K562 (cell line): ENCODE data around the gene ST6GALNAC1. TPM values are rescaled to one million over a fixed set of nuclear protein-coding genes. Genes with fewer than 3 reads are reported as not detected.

Source experiments
- BRF1 ChIP-seq: IDR thresholded peaks from 3 replicates; pipeline ENCODE4 v1.6.1; 2011; ENCODE audit warnings: borderline replicate concordance, mild to moderate bottlenecking; ENCODE audit not compliant: insufficient read length; ENCODE audit errors: extremely low read depth
- ESRRA ChIP-seq: fragments of 450-650 bp; IDR thresholded peaks from 2 replicates; pipeline ENCODE4 v1.6.1; 2014; ENCODE audit warnings: low read depth, mild to moderate bottlenecking, moderate library complexity, borderline replicate concordance
- FOS ChIP-seq: IDR thresholded peaks from 3 replicates; pipeline ENCODE4 v1.6.1; 2011; ENCODE audit not compliant: insufficient read length; ENCODE audit errors: extremely low read depth
- KLF10 ChIP-seq: fragments of 250-450 bp; sonication (Bioruptor Pico); IDR thresholded peaks from 2 replicates; pipeline ENCODE4 v1.6.1; 2021; ENCODE audit warnings: matching md5 sums
- L3MBTL2 ChIP-seq: fragments of 450-650 bp; IDR thresholded peaks from 2 replicates; pipeline ENCODE4 v1.6.1; 2016; ENCODE audit warnings: mild to moderate bottlenecking, moderate library complexity
- POLR2G ChIP-seq: fragments of 200-400 bp; formaldehyde crosslinking; IDR thresholded peaks from 2 replicates; pipeline ENCODE4 v1.6.1; 2017; ENCODE audit warnings: low read depth, mild to moderate bottlenecking, antibody characterized with exemption, low read length, moderate library complexity
- REST ChIP-seq, 2 experiments: fragments of 450-650 bp; formaldehyde crosslinking in 1 of 2; IDR thresholded peaks; 2 replicates each; pipeline versions ENCODE4 v1.4.0 to v1.6.1; 2014 to 2020; ENCODE audit warnings: mild to moderate bottlenecking in 2 of 2, borderline replicate concordance in 1 of 2, low read depth in 1 of 2
- RNF2 ChIP-seq: sonication (generic); IDR thresholded peaks from 2 replicates; pipeline ENCODE4 v1.6.1; 2016
- SNRNP70 ChIP-seq: fragments of 200-400 bp; formaldehyde crosslinking; optimal IDR thresholded peaks from 2 replicates; pipeline ENCODE3; 2017; ENCODE audit warnings: low read depth, low read length
- ZNF274 ChIP-seq: IDR thresholded peaks from 2 replicates; pipeline ENCODE4 v1.6.1; 2011; ENCODE audit warnings: low read depth, mild to moderate bottlenecking, low read length, moderate library complexity, borderline replicate concordance
- ZNF316 ChIP-seq: fragments of 450-650 bp; IDR thresholded peaks from 2 replicates; pipeline ENCODE4 v1.6.1; 2016
- ZNF384 ChIP-seq: IDR thresholded peaks from 2 replicates; pipeline ENCODE4 v1.6.1; 2012; ENCODE audit warnings: low read depth, low read length, improper control_type of control experiment
- polyA plus RNA-seq, 8 experiments: library from polyadenylated mRNA; depleted of rRNA in 4 of 8; stranded (reverse) in 5 of 8; unstranded in 3 of 8; fragments of >200 nt; fragmentation: Nextera tagmentation in 2 of 8; fragmentation: Illumina TruSeq in 1 of 8; extraction: Ambion mirVana in 2 of 8; extraction: Trizol in 1 of 8; gene quantifications; 2 replicates each; pipeline versions ENCODE4 v1.2.1 to v1.2.3, GENCODE V29; 2011 to 2014; ENCODE audit warnings: inconsistent platforms in 1 of 8, missing spikeins in 1 of 8
- total RNA-seq, 7 experiments: library from RNA; depleted of rRNA in 6 of 7; stranded (reverse); fragments of >200 nt in 6 of 7; fragmentation: Illumina TruSeq in 2 of 7; extraction: Trizol in 2 of 7; gene quantifications; 2 replicates each; pipeline versions ENCODE4 v1.2.1 to v1.2.3, GENCODE V29; 2011 to 2021; ENCODE audit warnings: low replicate concordance in 1 of 7
- TF ChIP-seq, protein P1 (sequence below): fragments of 450-650 bp; IDR thresholded peaks from 2 replicates; pipeline ENCODE4 v1.6.1; 2018; ENCODE audit not compliant: partially characterized antibody
- TF ChIP-seq, protein P2 (sequence below): fragments of 200-800 bp; sonication (Bioruptor generic); IDR thresholded peaks from 2 replicates; pipeline ENCODE4 v1.6.1; 2017; ENCODE audit warnings: missing genetic modification characterization, missing compliant biosample characterization

Gene ST6GALNAC1
- total and polyA plus RNA-seq, 9 of the 15 experiments (the other 6 are each of a cell fraction or from before 2014, with no cell fraction given), result 20.6 to 68.4 (median 50.5) TPM

GRCh38 chr17:76659928-76660655, 16.5 kb upstream of the ST6GALNAC1 start (continued):
- TF ChIP-seq, protein P1, sequence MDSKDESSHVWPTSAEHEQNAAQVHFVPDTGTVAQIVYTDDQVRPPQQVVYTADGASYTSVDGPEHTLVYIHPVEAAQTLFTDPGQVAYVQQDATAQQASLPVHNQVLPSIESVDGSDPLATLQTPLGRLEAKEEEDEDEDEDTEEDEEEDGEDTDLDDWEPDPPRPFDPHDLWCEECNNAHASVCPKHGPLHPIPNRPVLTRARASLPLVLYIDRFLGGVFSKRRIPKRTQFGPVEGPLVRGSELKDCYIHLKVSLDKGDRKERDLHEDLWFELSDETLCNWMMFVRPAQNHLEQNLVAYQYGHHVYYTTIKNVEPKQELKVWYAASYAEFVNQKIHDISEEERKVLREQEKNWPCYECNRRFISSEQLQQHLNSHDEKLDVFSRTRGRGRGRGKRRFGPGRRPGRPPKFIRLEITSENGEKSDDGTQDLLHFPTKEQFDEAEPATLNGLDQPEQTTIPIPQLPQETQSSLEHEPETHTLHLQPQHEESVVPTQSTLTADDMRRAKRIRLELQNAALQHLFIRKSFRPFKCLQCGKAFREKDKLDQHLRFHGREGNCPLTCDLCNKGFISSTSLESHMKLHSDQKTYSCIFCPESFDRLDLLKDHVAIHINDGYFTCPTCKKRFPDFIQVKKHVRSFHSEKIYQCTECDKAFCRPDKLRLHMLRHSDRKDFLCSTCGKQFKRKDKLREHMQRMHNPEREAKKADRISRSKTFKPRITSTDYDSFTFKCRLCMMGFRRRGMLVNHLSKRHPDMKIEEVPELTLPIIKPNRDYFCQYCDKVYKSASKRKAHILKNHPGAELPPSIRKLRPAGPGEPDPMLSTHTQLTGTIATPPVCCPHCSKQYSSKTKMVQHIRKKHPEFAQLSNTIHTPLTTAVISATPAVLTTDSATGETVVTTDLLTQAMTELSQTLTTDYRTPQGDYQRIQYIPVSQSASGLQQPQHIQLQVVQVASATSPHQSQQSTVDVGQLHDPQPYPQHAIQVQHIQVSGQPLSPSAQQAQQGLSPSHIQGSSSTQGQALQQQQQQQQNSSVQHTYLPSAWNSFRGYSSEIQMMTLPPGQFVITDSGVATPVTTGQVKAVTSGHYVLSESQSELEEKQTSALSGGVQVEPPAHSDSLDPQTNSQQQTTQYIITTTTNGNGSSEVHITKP, result peak; percentile 83
- TF ChIP-seq RNF2 (peak; percentile 70), ESRRA (no peak; the same call in 1 of the 2 replicates), FOS (no peak), ZNF384 (peak; percentile 58), BRF1 (no peak), L3MBTL2 (peak; percentile 74), ZNF316 (peak; percentile 98), KLF10 (CRISPR knock-in tag) (0 out of 2 replicates have a peak, but pooled peaks have one; percentile 11), ZNF274 (no peak), REST (IDR thresholded peaks at IDR 0.05; ENCODE audit: borderline replicate concordance) (peak; percentile 8; the same call in 1 of the 2 replicates), REST (CRISPR knock-in tag; IDR thresholded peaks at IDR 0.05; ENCODE audit: low read depth) (no peak), POLR2G (0 out of 2 replicates have a peak, but pooled peaks have one; percentile 22), SNRNP70 (no peak)
- TF ChIP-seq, protein P2, sequence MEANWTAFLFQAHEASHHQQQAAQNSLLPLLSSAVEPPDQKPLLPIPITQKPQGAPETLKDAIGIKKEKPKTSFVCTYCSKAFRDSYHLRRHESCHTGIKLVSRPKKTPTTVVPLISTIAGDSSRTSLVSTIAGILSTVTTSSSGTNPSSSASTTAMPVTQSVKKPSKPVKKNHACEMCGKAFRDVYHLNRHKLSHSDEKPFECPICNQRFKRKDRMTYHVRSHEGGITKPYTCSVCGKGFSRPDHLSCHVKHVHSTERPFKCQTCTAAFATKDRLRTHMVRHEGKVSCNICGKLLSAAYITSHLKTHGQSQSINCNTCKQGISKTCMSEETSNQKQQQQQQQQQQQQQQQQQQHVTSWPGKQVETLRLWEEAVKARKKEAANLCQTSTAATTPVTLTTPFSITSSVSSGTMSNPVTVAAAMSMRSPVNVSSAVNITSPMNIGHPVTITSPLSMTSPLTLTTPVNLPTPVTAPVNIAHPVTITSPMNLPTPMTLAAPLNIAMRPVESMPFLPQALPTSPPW, result 0 out of 2 replicates have a peak, but pooled peaks have one; percentile 16
